ENCODE results near the gene ANKRD13D.

ANKRD13D gene

GRCh38 chr11:67306769-67307544 lies 17.9 kb downstream of the ANKRD13D start:
- no peak overlapping the region for H3K27ac ChIP-seq

GRCh38 chr11:67307545-67308001 lies 18.5 kb downstream of the ANKRD13D start:
- H3K27ac ChIP-seq: no peak overlapping the region
- no peak for TF ChIP-seq ZFX (IDR thresholded peaks at IDR 0.05)
- TF ChIP-seq, protein P1, sequence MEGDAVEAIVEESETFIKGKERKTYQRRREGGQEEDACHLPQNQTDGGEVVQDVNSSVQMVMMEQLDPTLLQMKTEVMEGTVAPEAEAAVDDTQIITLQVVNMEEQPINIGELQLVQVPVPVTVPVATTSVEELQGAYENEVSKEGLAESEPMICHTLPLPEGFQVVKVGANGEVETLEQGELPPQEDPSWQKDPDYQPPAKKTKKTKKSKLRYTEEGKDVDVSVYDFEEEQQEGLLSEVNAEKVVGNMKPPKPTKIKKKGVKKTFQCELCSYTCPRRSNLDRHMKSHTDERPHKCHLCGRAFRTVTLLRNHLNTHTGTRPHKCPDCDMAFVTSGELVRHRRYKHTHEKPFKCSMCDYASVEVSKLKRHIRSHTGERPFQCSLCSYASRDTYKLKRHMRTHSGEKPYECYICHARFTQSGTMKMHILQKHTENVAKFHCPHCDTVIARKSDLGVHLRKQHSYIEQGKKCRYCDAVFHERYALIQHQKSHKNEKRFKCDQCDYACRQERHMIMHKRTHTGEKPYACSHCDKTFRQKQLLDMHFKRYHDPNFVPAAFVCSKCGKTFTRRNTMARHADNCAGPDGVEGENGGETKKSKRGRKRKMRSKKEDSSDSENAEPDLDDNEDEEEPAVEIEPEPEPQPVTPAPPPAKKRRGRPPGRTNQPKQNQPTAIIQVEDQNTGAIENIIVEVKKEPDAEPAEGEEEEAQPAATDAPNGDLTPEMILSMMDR (conservative IDR thresholded peaks at IDR 0.05): no peak

More at GRCh38 chr11:67306769-67307544, 17.9 kb downstream of the ANKRD13D start:
- TF ChIP-seq, protein P1 (conservative IDR thresholded peaks at IDR 0.05): no peak
- TF ChIP-seq ZFX (IDR thresholded peaks at IDR 0.05): no peak

DNA sequence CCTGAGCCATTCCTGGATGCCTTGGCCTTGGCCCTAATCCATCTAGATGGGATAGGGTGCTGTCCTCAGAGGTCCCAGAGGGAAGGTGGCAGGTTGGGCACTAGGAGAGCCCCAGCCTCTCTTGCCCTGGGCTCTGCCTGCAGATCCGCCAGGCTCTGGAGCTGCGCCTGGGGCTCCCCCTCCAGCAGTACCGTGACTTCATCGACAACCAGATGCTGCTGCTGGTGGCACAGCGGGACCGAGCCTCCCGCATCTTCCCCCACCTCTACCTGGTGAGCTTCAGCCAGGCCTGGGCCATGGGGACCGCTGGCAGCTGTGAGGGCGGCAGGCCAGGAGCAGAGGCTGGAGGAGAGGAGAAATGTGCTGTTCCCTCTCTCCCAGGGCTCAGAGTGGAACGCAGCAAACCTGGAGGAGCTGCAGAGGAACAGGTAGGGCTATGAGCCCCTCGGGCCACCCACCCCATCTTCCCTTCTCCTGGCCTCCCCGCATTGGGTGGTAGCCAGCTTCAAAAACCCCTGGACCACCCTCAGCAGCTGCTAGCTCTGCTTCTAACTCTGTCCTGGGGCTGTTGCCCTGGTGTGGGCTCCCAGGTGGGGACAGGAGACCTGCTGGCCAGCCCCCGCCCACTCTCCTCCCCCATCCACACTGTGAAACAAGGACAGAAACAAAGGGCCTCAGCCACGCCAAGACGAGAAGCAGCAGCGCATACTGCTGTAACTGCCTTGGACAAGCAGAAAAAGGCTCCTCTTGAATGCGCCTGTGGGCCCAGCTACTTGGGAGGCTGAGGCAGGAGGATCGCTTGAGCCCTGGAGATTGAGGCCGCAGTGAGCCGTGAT lies 19.1 kb downstream of the ANKRD13D start:
- H3K27ac ChIP-seq: no peak overlapping the region
- no peak for TF ChIP-seq ZFX (IDR thresholded peaks at IDR 0.05)
- TF ChIP-seq, protein P1 (conservative IDR thresholded peaks at IDR 0.05): no peak

DNA sequence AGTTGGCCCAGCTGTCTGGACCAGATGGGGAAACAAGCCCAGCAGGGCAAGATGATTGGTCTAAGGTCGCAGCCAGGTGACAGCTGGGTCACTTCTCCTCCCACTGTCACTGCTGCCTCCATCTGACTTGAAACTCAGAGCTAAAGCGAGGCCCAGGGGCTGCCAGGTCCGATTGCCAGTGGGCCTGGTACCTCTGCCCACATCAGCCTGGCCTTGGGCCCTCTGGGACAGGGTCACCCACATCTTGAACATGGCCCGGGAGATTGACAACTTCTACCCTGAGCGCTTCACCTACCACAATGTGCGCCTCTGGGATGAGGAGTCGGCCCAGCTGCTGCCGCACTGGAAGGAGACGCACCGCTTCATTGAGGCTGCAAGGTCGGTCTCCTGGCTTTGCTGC lies 20.1 kb downstream of the ANKRD13D start:
- TF ChIP-seq, protein P1 (conservative IDR thresholded peaks at IDR 0.05): no peak
- TF ChIP-seq ZFX (IDR thresholded peaks at IDR 0.05): no peak
- H3K27ac ChIP-seq: no peak overlapping the region

DNA sequence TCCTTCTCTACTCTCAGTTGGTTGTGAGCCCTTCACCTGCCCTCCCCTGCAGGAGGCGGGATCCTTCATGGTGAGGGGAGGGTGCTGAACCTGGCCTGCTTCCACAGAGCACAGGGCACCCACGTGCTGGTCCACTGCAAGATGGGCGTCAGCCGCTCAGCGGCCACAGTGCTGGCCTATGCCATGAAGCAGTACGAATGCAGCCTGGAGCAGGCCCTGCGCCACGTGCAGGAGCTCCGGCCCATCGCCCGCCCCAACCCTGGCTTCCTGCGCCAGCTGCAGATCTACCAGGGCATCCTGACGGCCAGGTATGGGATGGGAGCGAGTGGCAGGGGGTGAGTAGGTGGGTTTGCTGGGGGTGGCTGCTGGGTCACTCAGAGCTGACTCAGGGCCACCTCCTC lies 20.6 kb downstream of the ANKRD13D start:
- peak overlapping the region; percentile 94 for H3K27ac ChIP-seq

DNA sequence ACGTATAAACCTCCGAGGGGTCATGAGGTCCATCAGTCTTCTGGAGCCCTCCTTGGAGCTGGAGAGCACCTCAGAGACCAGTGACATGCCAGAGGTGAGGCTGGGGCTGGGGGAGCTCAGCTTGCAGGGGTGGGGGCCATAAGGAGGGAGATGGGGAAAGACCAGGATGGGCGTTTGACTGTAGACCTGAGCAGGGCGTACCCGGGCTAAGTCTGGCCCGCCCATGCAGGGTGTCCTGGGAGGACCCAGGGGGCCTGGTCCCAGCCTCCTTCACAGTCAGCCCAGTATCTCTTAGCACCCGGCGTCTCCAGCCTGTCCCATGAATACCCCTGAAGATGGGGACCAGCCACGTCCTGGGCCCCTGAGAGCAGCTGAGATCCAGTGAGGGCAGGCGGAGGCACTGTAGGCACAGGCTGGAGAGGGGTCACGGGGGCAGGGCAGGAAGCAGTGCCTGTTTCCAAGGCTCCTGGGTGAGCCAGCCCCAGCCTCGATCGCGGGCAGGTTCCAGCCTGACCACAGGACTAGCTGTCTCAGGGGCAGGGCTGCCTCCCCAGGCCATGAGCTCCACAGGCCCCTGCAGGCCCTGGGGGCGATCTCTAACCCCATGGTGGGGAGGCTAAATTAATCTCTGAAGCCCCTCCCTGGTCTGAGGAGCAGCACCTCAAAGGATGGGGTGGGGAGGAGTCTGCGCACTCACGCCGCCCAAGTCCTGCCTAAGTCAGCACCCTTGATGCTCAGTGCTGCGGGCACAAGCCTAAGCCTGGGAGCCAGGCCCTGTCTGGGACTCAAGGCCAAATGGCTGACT lies 21.3 kb downstream of the ANKRD13D start:
- peak overlapping the region; percentile 94 for H3K27ac ChIP-seq
- TF ChIP-seq, protein P1 (conservative IDR thresholded peaks at IDR 0.05): no peak
- no peak for TF ChIP-seq ZFX (IDR thresholded peaks at IDR 0.05)

More for the DNA sequence above, 20.6 kb downstream of the ANKRD13D start:
- TF ChIP-seq, protein P1 (conservative IDR thresholded peaks at IDR 0.05): no peak
- no peak for TF ChIP-seq ZFX (IDR thresholded peaks at IDR 0.05)

Measured in C4-2B (cell line).